ENCODE measurements around the gene ASB11. TPM values are rescaled to one million over a fixed set of nuclear protein-coding genes. Genes with fewer than 3 reads are reported as not detected.

The ASB11 gene
- total RNA-seq, 1 donor from 2014 or later: not detected

DNA sequence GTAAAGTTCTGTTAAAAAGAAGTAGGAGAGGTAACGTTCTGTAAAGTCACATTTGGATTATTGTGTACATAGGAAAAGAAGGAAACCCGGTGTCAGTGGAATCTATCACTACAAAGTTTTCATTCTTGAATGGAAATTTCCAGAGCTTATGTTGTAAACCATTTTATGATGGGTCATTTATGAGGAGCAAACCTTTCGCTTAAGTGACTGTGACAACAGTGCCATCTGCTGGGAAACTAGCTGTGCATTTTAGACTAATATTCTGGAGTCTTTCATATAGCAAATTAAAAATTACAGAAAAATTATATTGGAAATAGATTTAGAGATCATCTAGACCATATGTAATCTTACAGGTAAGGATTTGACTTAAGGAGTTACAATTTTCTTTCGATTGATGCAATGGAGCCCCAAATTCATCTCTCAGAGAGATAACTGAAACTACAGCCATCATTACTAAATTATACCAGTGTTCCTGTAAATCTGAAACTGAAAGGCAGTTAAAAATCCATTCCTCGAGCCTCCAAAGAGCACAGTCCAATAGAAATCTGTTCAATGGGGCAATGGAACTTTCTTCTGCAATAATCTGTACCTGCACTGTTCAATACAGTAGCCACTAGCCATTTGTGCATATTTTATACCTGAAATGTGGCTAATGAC, 72.4 kb downstream of the ASB11 start:
- Histone ChIP-seq H3K4me1 (no peaks in the 10 kb centered on the region), H3K27me3 (no peaks in the 10 kb centered on the region), H3K4me3 (no peak overlapping the region), H3K27ac (no peak overlapping the region), H3K9me3 (no peaks in the 10 kb centered on the region), H3K36me3 (no peaks in the 10 kb centered on the region)
- TF ChIP-seq, protein P1, sequence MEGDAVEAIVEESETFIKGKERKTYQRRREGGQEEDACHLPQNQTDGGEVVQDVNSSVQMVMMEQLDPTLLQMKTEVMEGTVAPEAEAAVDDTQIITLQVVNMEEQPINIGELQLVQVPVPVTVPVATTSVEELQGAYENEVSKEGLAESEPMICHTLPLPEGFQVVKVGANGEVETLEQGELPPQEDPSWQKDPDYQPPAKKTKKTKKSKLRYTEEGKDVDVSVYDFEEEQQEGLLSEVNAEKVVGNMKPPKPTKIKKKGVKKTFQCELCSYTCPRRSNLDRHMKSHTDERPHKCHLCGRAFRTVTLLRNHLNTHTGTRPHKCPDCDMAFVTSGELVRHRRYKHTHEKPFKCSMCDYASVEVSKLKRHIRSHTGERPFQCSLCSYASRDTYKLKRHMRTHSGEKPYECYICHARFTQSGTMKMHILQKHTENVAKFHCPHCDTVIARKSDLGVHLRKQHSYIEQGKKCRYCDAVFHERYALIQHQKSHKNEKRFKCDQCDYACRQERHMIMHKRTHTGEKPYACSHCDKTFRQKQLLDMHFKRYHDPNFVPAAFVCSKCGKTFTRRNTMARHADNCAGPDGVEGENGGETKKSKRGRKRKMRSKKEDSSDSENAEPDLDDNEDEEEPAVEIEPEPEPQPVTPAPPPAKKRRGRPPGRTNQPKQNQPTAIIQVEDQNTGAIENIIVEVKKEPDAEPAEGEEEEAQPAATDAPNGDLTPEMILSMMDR (IDR thresholded peaks at IDR 0.05): peak in 2 of 3 experiments; percentile 26 to 51
- intact Hi-C loops (cut with DNase I): loop anchor here (5.0 kb wide), 1 partner anchor 1201 kb away; no protein-coding TSS in a partner anchor
- no peak for DNase-seq (ENCODE audit: low spot score in 2 of 2)

DNA sequence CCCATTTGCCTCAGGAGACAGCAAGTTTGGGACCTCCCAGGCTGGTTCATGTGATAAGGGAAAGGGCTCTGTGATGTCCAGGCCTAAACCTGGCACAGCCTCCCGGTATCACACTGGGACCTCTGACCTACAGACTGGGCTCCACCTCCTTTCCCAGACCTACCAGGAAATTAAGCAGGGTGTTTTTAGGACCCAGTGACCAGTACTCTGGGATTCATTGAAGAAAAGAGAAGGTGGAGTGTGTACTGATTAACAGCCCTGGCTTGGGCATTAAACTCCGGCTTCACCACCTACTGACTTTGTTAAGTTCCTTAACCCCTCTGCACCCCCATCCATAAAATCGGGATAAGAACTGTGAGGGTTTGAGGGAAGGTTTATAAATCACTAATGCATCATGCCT, 74.1 kb downstream of the ASB11 start:
- Histone ChIP-seq H3K27ac (no peak overlapping the region), H3K4me3 (no peak overlapping the region), H3K36me3 (no peaks in the 10 kb centered on the region), H3K27me3 (no peaks in the 10 kb centered on the region), H3K4me1 (no peaks in the 10 kb centered on the region), H3K9me3 (no peaks in the 10 kb centered on the region)
- intact Hi-C loops (cut with DNase I): loop anchor here (5.0 kb wide), 1 partner anchor 1199 kb away; no protein-coding TSS in a partner anchor
- no peak for DNase-seq (ENCODE audit: low spot score in 2 of 2)
- TF ChIP-seq, protein P1 (IDR thresholded peaks at IDR 0.05): no peak

DNA sequence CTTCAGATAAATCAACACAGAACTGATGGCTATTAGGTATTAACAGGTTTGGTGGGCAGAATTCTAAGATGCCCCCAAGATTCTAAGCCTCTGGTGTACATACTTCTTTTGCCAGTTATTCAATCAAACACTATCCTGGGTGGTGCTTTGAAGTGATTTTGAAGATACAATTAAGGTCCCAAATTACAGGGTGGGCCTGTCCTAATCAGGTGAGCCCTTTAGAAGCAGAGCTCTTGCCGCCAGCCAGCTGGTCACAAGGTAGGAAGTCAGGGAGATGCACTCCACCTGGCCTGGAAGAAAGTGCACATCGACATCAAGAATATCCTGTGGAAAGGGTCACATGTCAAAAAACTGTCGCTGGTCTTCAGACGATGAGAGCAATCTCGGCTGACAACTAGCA, 75.0 kb downstream of the ASB11 start:
- Histone ChIP-seq H3K4me3 (no peak overlapping the region), H3K9me3 (no peaks in the 10 kb centered on the region), H3K36me3 (no peaks in the 10 kb centered on the region), H3K27me3 (no peaks in the 10 kb centered on the region), H3K4me1 (no peaks in the 10 kb centered on the region), H3K27ac (no peak overlapping the region)
- TF ChIP-seq, protein P1 (IDR thresholded peaks at IDR 0.05): no peak
- no peak for DNase-seq (ENCODE audit: low spot score in 2 of 2)
- intact Hi-C loops (cut with DNase I): loop anchor here (5.0 kb wide), 1 partner anchor 1198 kb away; no protein-coding TSS in a partner anchor

DNA sequence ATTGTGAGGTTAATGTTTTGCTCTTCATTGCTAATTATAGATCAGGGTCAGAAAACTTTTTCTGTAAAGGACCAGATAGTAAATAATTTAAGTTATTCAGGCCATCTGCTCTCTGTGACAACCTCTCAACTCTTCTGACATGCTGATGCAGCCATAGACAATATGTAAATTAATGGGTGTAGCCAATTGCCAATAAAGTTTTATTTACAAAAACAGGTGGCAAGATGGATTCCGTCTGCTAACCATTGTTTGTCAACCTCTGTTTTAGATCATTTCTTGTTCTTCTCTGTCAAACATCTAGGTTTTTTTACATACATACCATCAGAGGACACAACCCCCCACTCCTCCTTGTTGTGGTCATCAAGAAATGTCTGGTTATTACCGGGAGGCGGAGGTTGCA, 79.3 kb downstream of the ASB11 start:
- no peaks in the 10 kb centered on the region for H3K27me3 ChIP-seq
- no peak for DNase-seq (ENCODE audit: low spot score in 2 of 2)
- intact Hi-C loops (cut with DNase I): no loop called here

DNA sequence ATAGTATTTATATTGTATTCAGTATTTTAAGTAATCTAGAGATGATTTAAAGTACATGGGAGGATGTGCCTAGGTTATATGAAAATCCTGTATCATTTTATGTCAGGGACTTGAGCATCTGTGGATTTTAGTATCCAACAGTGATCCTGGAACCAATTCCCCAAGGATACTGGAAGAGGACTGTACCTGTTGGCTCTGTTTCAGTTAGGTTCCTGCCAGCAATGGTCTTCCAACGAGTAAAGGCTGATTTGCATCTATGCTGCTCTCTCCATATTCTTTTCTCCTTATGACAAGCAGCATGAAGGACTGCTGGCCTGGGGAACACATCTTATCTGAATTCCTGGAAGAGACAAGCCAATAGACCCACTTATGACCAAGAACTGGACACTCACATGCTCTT, 80.4 kb downstream of the ASB11 start:
- Histone ChIP-seq H3K27ac (no peak overlapping the region), H3K36me3 (no peaks in the 10 kb centered on the region), H3K4me1 (no peaks in the 10 kb centered on the region), H3K27me3 (no peaks in the 10 kb centered on the region), H3K9me3 (no peaks in the 10 kb centered on the region), H3K4me3 (no peak overlapping the region)
- TF ChIP-seq, protein P1 (IDR thresholded peaks at IDR 0.05): no peak
- DNase-seq (ENCODE audit: low spot score in 2 of 2): no peak
- intact Hi-C loops (cut with DNase I): no loop called here

More for the DNA sequence above, 79.3 kb downstream of the ASB11 start:
- Histone ChIP-seq H3K36me3 (no peaks in the 10 kb centered on the region), H3K9me3 (no peaks in the 10 kb centered on the region), H3K27ac (no peak overlapping the region), H3K4me1 (no peaks in the 10 kb centered on the region), H3K4me3 (no peak overlapping the region)
- TF ChIP-seq, protein P1 (IDR thresholded peaks at IDR 0.05): no peak

All from ascending aorta (tissue), 2 donors.